Astrocyte of the spinal cord (primary cell): Measurements from ENCODE around the gene DDOST.

Experiments used
- DNase-seq: peaks from one replicate; pipeline ENCODE4 v3.0.0; 2011; ENCODE audit warnings: low read depth, low spot score
- H3K4me3 ChIP-seq: 2 replicates; pipeline ENCODE4 v1.5.1; 2011; ENCODE audit warnings: low read depth, mild to moderate bottlenecking, low read length, moderate library complexity
- in situ Hi-C: cut with HindIII; loops from 2 replicates; pipeline ENCODE4 v1.10.0; 2017; ENCODE audit warnings: low sequenced_read_pairs
- TF ChIP-seq, protein P1 (sequence below): IDR thresholded peaks from 2 replicates; pipeline ENCODE4 v1.5.1; 2012; ENCODE audit warnings: low read depth, mild to moderate bottlenecking, low read length, inconsistent platforms

Gene DDOST

DNA sequence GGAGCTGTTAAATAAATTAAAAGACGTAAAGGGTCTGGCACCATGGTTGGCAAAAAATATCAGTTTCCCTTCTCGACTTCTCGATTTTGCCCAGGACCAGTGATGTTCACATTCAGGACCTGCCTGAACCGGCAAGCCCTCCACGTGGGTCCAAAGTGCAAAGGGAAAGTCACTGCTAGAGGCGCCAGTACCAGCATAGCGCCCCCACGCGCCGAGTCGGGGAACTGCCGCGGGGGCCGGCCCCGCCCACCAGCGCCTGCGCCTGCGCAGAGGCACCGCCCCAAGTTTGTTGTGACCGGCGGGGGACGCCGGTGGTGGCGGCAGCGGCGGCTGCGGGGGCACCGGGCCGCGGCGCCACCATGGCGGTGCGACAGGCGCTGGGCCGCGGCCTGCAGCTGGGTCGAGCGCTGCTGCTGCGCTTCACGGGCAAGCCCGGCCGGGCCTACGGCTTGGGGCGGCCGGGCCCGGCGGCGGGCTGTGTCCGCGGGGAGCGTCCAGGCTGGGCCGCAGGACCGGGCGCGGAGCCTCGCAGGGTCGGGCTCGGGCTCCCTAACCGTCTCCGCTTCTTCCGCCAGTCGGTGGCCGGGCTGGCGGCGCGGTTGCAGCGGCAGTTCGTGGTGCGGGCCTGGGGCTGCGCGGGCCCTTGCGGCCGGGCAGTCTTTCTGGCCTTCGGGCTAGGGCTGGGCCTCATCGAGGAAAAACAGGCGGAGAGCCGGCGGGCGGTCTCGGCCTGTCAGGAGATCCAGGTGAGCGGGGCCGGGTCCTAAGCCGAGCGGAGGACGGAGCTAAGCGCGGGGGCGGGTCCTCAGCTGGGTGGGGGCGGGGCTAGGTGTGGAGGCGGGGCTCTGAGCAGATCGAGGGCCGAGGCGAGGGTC lies 27.7 kb downstream of the DDOST start, which contains the start of gene PINK1:
TSS of gene PINK1 (plus strand) at position 269 of the 875 bp plus-strand sequence. CDS start at position 360, 91 bp downstream.
- peak; percentile 64 for DNase-seq
- in situ Hi-C loops = no loop called here
- TF ChIP-seq, protein P1, sequence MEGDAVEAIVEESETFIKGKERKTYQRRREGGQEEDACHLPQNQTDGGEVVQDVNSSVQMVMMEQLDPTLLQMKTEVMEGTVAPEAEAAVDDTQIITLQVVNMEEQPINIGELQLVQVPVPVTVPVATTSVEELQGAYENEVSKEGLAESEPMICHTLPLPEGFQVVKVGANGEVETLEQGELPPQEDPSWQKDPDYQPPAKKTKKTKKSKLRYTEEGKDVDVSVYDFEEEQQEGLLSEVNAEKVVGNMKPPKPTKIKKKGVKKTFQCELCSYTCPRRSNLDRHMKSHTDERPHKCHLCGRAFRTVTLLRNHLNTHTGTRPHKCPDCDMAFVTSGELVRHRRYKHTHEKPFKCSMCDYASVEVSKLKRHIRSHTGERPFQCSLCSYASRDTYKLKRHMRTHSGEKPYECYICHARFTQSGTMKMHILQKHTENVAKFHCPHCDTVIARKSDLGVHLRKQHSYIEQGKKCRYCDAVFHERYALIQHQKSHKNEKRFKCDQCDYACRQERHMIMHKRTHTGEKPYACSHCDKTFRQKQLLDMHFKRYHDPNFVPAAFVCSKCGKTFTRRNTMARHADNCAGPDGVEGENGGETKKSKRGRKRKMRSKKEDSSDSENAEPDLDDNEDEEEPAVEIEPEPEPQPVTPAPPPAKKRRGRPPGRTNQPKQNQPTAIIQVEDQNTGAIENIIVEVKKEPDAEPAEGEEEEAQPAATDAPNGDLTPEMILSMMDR = peak; percentile 95
- H3K4me3 ChIP-seq = peak within 1 kb of the TSS; percentile 65

DNA sequence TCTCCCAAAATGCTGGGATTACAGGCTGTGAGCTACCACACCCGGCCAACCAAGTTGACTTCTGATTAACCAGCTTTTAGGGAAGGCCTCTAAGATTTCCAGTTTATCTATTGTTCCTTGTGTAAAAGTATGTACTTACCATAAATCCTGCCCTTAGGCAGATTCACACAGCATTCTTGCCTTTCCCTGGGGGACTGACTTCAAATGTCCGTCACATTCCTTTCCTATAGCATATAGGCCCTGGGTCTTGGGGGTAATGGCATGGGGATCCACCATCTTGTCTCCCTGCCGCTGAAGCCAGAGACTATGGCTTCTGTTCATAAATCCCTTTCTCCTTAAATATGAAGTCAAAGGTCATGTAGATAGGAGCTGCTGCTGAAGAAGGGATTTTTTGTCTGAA lies 28.8 kb downstream of the DDOST start:
- TF ChIP-seq, protein P1 = no peak
- DNase-seq = no peak
- no peak overlapping the region for H3K4me3 ChIP-seq
- in situ Hi-C loops = no loop called here

DNA sequence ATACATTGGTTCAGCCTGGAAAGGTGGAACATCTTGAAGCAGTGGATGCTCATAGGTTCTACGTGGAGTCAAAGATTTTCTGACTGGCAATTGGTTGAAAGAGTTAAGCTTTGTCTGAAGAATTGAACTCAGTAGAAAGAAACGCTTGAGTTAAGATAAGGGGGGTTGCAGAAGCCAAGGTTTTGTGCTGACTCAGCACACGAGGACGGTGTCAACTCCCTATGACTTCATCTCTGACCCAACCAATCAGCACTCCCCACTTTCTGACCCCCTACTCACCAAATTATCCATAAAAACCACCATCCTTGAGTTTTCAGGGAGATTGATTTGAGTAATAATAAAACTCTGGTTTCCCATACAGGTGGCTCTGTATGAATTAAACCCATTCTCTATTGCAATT lies 30.4 kb downstream of the DDOST start:
- TF ChIP-seq, protein P1 = no peak
- no peak overlapping the region for H3K4me3 ChIP-seq
- DNase-seq = no peak
- in situ Hi-C loops = no loop called here

DNA sequence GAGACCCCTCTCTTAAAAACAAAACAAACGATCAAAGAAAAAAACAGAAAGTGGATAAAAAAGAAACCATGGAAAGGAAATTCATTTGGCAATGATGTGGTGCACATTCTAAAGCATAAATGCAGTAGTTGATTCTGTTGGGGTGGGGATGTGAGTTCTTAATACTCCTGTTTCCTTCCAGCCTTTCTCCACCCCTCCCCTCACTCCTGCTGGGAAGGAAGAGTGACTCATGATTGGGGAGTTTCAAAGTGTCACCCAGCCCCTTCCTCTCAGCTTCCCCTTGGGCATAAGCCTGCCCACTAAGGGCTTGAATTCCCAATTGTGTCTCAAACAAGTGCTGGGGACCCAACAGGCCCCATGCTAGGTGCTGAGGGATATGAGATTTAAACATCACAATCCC lies 34.6 kb downstream of the DDOST start:
- H3K4me3 ChIP-seq = no peak overlapping the region
- DNase-seq = no peak
- in situ Hi-C loops = no loop called here
- TF ChIP-seq, protein P1 = no peak

DNA sequence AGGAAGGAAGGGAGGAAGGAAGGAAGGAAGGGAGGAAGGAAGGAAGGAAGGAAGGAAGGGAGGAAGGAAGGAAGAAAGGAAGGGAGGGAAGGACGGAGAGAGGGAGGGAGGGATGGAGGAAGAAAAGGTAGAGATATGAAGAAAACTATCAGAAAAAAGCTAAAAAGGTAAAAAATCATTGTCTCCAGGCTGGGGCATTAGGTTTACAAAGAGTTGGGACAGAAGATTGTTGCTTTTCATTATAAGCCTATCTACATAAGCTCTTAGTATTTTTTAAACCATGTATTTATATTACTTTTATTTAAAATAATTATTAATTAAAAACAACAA lies 35.1 kb downstream of the DDOST start:
- in situ Hi-C loops = no loop called here
- no peak for DNase-seq
- TF ChIP-seq, protein P1 = no peak

DNA sequence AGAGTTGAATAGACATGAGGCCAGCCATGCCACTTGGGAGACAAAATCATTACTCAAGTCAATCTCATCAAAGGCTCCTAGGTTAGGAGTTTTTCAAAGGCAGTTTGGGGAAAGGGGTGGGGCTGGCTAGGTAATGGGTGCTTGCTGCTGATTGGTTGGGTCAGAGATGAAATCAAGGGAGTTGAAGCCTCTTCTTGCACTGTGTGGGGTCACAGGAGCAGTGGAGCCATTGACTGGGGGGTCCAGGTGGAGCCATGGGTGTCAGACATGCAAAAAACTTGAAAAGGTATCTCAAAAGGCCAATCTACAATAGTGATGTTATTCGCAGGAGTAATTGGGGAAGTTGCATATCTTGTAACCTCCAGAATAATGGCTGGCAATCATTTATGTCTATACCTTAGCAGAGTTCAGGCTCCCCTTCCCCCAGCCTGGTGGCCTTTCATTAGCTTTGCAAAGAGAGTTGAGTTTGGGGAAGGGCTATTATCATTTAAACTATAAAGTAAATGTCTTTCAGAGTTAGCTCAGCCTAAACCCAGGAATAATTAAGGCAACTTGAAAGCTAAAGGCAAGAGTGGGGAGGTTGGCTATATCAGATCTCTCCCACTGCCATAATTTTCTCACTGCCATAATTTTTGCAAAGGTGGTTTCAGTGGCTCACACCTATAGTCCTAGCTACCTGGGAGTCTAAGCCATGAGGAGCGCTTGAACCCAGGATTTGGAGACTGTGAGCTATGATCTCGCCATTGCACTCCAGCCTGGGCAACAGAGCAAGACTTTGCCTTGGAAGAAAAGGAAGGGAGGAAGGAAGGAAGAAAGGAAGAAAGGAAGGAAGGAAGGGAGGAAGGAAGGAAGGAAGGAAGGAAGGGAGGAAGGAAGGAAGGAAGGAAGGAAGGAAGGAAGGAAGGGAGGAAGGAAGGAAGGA lies 35.7 kb downstream of the DDOST start:
- DNase-seq = no peak
- in situ Hi-C loops = no loop called here
- TF ChIP-seq, protein P1 = no peak
- no peak overlapping the region for H3K4me3 ChIP-seq

More for the DNA sequence above, 35.1 kb downstream of the DDOST start:
- H3K4me3 ChIP-seq = no peak overlapping the region
